ENCODE data around the gene EPHB2. TPM values are rescaled to one million over a fixed set of nuclear protein-coding genes. Genes with fewer than 3 reads are reported as not detected.

EPHB2 gene
- total and polyA plus RNA-seq, 2 of the 8 experiments (the other 6 are each of a cell fraction or from before 2014, with no cell fraction given) = 15.8 to 17.2 TPM

DNA sequence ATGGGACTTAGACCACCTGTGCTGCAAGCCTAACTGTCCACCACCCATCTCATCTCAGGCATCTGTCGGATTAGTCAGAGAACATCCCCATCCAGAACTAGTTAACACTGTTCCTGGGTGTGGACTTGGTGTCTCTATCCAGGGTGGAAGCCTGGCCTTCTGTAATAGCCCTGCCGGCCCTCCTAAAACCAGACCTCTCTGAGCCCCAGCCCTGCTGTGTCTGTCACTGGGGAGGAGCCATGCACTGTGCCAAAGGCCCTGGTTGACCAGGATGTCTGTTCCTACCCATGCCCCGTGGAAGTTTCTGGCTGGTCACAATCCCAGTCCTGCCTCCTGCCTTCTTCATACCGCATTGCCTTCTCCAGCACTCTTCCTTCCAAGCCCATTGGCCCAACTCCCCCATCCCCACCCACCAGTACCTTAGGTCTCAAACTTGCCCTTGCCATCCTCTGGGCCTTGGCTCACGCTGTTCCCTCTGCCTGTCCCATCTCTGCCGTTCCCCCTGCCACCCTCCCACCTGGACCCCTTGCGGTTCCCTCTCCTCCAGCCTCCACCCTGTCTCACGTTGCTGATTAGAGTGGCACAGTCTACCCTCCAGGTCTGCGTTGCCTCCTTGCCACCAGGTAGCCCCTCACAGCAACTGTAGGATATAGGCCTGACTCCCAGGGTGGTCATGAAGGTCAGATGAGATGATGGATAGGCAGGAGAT is 105.6 kb downstream of the EPHB2 start:
- no peaks in the 10 kb centered on the region for H4K20me1 ChIP-seq (replicated peaks in 1 of 2; ENCODE audit: control insufficient read depth in 1 of 2, insufficient read depth in 2 of 2, low read length in 2 of 2)
- no peak overlapping the region for H3K27ac ChIP-seq (ENCODE audit: low read depth, low read length)
- 84% methylated on average over 8 of the region's 9 CpGs; no CpG with 5 or more reads in 1 of the 2 experiments for WGBS, 2 experiments (ENCODE audit: extremely low coverage in 1 of 2, insufficient coverage in 1 of 2, insufficient read length in 1 of 2, insufficient replicate concordance in 2 of 2, low coverage in 1 of 2, low lambda C conversion rate in 2 of 2, missing lambda C conversion rate in 1 of 2)
- FAIRE-seq (no peak), DNase-seq (ENCODE audit: low read depth in 1 of 2, low spot score in 2 of 2) (no peak)
- H2BK15ac ChIP-seq (ENCODE audit: low read length) = no peak overlapping the region; the same call in 1 of the 2 replicates
- no peak overlapping the region for H4K8ac ChIP-seq (ENCODE audit: extremely low read depth, insufficient read depth, low read length)
- H2BK5ac ChIP-seq (ENCODE audit: low read depth, low read length) = no peak overlapping the region
- H3K23ac ChIP-seq (ENCODE audit: insufficient read length) = no peak overlapping the region
- no peak overlapping the region for H2AK5ac ChIP-seq (ENCODE audit: low read depth, low read length)
- H3K9me3 ChIP-seq (ENCODE audit: insufficient read depth in 2 of 2, low read depth in 1 of 2, low read length in 1 of 2) = no peaks in the 10 kb centered on the region
- no peak overlapping the region for H4K91ac ChIP-seq (replicated peaks; ENCODE audit: insufficient read length, low read length)
- H3K27me3 ChIP-seq (replicated peaks in 1 of 4; ENCODE audit: control insufficient read depth in 3 of 4, extremely low read depth in 1 of 4, insufficient read depth in 3 of 4, low read length in 3 of 4) = no peaks in the 10 kb centered on the region
- no peak overlapping the region for H3K9ac ChIP-seq (replicated peaks in 1 of 4; ENCODE audit: extremely low read depth in 1 of 4, low read depth in 3 of 4, low read length in 3 of 4)
- CTCF ChIA-PET (ENCODE audit: partially characterized antibody) = interaction anchor here (1.0 to 3.7 kb wide), 4 partner anchors 8 to 114 kb away, joined by 3 to 18 read pairs (median 10); no protein-coding TSS in a partner anchor
- TF ChIP-seq RFX5 (IDR thresholded peaks at IDR 0.05; ENCODE audit: borderline replicate concordance, low read depth, low read length) (no peak), TBP (IDR thresholded peaks at IDR 0.05; ENCODE audit: low read depth, low read length) (no peak), ZNF274 (IDR thresholded peaks at IDR 0.05; ENCODE audit: borderline replicate concordance, extremely low read depth, low read length) (no peak), BCL11A (IDR thresholded peaks at IDR 0.05; ENCODE audit: low read depth in 2 of 2, low read length in 2 of 2) (no peak), CTBP2 (IDR thresholded peaks at IDR 0.05; ENCODE audit: borderline replicate concordance, insufficient read depth, insufficient read length, low read length) (no peak), NANOG (IDR thresholded peaks at IDR 0.05; ENCODE audit: insufficient read depth, low read depth, low read length, poor library complexity, severe bottlenecking) (no peak), CREB1 (IDR thresholded peaks at IDR 0.05) (no peak), GABPA (IDR thresholded peaks at IDR 0.05; ENCODE audit: borderline replicate concordance, insufficient read depth, low read length) (no peak), SP1 (IDR thresholded peaks at IDR 0.05; ENCODE audit: low read depth, low read length) (no peak)
- peaks cover 2% of the 10 kb centered on the region; the same call in 1 of the 2 replicates for H3K79me1 ChIP-seq (ENCODE audit: low read depth, low read length)
- H3K18ac ChIP-seq (ENCODE audit: extremely low read depth, low read length) = no peak overlapping the region
- H3K23me2 ChIP-seq (ENCODE audit: low read depth, low read length) = no peaks in the 10 kb centered on the region; the same call in 1 of the 2 replicates
- no peak overlapping the region for H3K4me3 ChIP-seq (ENCODE audit: extremely low read depth in 1 of 4, insufficient read depth in 2 of 4, low read depth in 3 of 4, low read length in 4 of 4)
- H3K4ac ChIP-seq (replicated peaks; ENCODE audit: insufficient read length, low read depth, low read length) = no peak overlapping the region
- no peak overlapping the region for H2BK120ac ChIP-seq (replicated peaks; ENCODE audit: low read depth, low read length)
- H3K79me2 ChIP-seq (ENCODE audit: control insufficient read depth in 1 of 2, insufficient read depth in 2 of 2, low read length in 2 of 2) = no peaks in the 10 kb centered on the region
- POLR2A ChIA-PET (ENCODE audit: partially characterized antibody) = no interaction called here
- no peaks in the 10 kb centered on the region for H3K4me1 ChIP-seq (replicated peaks in 1 of 4; ENCODE audit: control insufficient read depth in 3 of 4, insufficient read depth in 4 of 4, low read length in 3 of 4)
- no peak overlapping the region for H2AFZ ChIP-seq (ENCODE audit: low read length)
- H2BK12ac ChIP-seq (ENCODE audit: low read depth, low read length) = 0 out of 2 replicates have a peak overlapping the region, but pooled peaks have one; percentile 10
- no peak overlapping the region for H3K4me2 ChIP-seq (ENCODE audit: insufficient read depth in 1 of 2, low read depth in 2 of 2, low read length in 2 of 2)
- no peak overlapping the region for H4K5ac ChIP-seq (ENCODE audit: insufficient read length, low read depth, low read length)
- H3K14ac ChIP-seq (ENCODE audit: insufficient read length) = no peak overlapping the region
- no peaks in the 10 kb centered on the region for H3K36me3 ChIP-seq (ENCODE audit: control insufficient read depth in 2 of 4, insufficient read depth in 4 of 4, low read length in 3 of 4)
- H2BK20ac ChIP-seq (ENCODE audit: low read length) = no peak overlapping the region; the same call in 1 of the 2 replicates
- no peak overlapping the region for H3K56ac ChIP-seq (replicated peaks; ENCODE audit: insufficient read length, low read depth, low read length)
